Putamen (tissue), 1 donor: ENCODE measurements around the gene KCNN1.
"Not testable (repeated sequence)": the region's sequence is repeated elsewhere in the genome, so short reads cannot be mapped to it uniquely, and the experiment has no call there.

Source experiments
- DNase-seq: peaks from one replicate; pipeline ENCODE4 v3.0.0-alpha.2; 2016; ENCODE audit warnings: low spot score

The KCNN1 gene

GRCh38 chr19:17969096-17969792 lies 2.3 kb downstream of the KCNN1 start:
- no peak for DNase-seq

DNA sequence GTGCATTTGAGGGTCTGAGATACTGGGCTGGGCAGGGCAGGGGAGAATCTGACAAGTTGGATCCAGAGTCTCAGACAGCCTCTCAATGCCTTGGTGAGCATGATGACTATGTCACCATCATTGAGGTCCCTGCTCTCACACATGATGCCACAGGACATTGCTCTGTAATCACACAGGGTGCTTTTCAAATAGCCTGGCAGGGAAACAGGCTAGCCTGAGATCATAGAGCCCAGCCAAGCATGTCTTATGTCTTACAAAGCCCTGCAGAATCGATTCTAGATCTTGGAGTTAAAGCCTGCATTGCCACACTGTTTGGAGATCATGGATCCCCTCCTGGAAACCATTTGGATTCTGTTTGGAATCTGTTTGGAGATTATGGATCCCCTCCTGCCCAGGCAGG lies 5.3 kb downstream of the KCNN1 start:
- no peak for DNase-seq

- no peak for DNase-seq
These were observed 6.9 kb downstream of the KCNN1 start for GRCh38 chr19:17973759-17974158.

- no peak for DNase-seq
These were observed 7.6 kb downstream of the KCNN1 start for GRCh38 chr19:17974551-17974950.

GRCh38 chr19:17975032-17975431 lies 8.1 kb downstream of the KCNN1 start:
- DNase-seq: no peak

GRCh38 chr19:17977021-17977420 lies 10.1 kb downstream of the KCNN1 start:
- no peak for DNase-seq

- DNase-seq: no peak
These were observed 10.6 kb downstream of the KCNN1 start for GRCh38 chr19:17977488-17977887.

DNA sequence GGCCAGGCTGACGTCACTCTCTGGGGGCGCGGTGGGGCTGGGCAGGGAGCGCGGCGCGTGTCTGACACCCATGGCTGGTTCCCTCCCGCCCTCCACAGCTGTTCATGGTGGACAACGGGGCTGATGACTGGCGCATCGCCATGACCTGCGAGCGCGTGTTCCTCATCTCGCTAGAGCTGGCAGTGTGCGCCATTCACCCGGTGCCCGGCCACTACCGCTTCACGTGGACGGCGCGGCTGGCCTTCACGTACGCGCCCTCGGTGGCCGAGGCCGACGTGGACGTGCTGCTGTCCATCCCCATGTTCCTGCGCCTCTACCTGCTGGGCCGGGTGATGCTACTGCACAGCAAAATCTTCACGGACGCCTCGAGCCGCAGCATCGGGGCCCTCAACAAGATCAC lies 14.7 kb downstream of the KCNN1 start:
- no peak for DNase-seq

DNA sequence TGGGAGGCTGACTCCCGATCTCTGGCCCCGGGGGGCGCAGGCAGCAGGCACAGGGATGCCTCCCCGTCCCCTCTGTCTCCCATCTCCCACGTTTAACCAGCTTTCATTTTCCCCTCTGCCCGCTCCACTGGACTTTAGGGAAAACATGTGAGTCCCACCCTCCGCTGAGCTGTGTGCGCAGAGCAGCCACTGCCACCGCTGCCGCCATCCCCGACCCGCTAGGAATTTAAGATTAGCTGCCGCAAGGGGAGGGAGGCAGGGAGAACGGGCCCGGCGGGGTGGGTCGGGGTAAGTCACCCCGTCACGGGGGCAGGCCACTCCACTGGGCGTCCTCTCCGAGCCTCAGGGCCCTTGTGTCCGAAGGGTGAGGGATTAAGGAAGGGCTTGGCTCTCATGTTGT lies 15.5 kb downstream of the KCNN1 start:
- DNase-seq: no peak

DNA sequence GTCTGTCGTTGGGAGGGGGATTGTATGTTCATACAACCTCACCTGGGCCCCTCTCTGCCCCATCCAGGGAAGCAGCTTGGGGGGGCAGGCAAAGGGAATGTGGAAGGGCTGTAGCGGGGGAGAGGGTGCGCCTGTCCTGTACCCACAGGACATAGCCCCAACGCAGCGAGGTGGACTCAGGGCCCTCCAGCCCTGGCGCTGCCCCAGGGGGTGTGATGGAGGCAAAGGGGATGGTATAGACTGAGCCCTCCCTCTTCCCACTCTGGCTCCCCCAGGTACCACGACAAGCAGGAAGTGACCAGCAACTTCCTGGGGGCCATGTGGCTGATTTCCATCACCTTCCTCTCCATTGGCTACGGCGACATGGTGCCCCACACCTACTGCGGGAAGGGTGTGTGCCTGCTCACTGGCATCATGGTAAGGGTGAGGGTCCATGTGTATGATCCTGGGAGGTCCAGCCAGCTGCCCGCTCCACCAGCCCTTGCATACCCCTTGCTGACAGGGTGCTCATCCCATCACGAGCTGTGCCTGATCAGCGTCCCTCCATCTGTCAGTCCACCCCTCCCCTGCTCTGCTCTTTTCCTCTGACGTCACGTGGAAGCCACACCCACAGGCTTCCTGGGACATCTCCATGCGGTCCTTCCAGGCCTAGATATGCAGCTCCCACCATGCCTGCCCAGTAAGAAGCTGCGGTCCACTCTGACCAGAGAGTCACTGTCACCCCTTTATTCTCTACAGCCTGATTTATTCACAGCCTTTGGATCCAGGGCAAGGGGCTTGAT lies 18.3 kb downstream of the KCNN1 start:
- no peak for DNase-seq

GRCh38 chr19:17986569-17986968 lies 19.7 kb downstream of the KCNN1 start:
- DNase-seq: not testable (repeated sequence)

DNA sequence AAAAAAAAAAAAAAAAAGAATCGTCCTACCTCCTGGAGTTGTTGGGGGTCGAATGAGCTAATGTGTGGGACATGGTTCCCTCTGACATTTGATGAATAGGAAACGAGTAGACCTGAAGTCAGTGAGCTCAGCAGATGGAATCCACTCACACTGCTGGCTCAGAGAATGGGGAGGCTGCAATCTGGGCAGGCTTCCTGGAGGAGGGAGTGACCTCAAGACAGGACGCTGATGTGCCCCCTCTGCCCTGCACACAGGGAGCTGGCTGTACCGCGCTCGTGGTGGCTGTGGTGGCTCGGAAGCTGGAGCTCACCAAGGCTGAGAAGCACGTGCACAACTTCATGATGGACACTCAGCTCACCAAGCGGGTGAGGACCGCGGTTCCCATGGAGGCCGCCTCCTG lies 21.3 kb downstream of the KCNN1 start:
- DNase-seq: no peak

DNA sequence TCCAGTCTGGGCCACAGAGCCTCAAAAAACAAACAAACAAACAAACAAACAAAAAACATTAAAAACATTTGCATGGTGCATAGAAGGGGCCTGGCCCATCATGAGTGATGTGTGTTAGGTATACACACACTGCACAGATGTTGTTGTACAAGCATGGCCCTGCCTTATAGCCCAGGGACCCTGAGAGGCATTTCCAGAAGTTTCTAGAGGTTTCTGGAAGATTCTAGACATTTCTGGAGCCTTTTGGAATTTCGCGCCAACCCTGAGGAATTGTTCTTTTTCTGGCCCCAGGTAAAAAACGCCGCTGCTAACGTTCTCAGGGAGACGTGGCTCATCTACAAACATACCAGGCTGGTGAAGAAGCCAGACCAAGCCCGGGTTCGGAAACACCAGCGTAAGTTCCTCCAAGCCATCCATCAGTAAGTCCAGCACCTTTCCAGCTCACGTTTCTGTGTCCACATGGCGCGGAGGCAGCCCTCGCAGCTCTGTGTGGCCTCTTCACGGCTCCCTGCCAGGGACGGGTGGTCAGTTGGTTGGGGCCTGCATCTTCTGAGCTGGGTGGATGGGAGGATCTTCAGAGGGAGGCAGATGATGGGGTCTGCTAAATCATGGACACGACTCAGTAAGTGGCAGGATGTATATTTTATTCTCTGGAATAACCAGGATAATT lies 22.7 kb downstream of the KCNN1 start:
- DNase-seq: no peak

DNA sequence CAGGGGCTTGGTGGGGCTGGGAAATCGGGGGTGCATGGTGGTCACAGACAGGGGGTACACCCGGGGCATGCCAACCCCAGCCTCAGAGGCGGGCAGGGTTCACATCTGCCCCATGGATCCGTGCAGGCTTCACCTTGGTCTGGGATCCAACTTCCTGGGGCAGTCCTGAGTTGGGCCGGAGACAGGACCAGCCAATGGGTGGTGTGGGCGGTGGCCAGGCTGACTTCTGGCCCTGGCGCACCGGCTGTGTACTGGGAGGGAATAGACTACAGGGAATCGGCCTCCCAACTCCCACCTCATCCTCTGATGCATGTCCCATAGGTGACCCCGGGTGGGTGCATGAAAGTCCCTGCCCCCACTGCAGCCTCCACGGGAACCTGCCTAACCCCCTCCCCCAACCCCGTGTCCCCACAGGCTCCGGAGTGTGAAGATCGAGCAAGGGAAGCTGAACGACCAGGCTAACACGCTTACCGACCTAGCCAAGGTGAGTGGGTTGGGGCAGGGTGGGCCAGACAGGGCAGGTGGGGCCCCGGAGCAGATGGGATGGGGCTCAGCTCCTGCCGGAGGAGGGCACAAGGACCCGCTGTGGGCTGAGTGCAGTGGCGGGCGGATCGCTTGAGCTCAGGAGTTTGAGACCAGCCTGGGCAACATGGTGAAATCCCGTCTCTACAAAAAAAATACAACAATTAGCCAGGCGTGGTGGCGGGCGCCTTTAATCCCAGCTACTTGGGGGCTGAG lies 26.3 kb downstream of the KCNN1 start:
- no peak for DNase-seq

DNA sequence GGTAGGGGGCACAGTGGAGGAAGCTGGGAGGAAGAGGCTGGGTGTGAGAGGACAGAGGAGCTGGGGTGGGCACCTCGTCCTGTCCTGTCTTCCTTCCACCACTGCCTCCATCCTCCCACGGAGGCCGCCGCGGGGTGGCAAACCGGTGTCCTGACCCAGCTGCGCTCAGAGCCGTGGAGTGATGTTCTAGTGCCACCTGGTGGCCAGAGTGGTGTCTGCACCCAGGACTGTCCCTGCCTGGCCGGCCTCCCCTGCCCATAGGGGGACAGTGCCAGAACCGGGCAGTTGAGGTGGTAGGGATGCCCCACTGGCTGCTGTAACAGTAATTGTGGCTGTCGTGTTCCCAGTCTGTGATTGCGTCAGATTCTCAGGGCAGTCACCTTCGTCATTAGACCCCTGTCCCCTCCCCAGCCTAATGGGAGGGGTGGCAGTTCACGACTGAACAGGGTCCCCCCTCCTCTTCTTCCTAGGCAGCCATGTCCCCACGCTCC lies 30.0 kb downstream of the KCNN1 start:
- peak; percentile 78 for DNase-seq

GRCh38 chr19:17997969-17998826 lies 31.3 kb downstream of the KCNN1 start:
- no peak for DNase-seq

DNA sequence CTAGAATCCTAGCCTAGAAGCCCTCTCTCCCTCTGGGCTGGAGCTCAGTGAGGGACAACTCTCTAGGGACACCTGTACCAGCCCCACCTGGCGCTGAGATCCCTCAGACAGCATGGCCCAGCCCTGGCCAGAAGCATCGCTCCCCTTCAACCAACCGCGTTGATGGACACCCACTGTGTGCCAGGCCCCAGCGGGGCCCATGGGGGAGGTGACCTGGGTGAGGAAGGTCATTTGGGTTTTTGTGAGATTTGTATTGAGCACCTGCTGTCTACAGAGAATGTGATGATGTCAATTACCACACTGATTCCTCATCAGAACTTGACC lies 31.9 kb downstream of the KCNN1 start:
- DNase-seq: no peak

- no peak for DNase-seq
These were observed 33.0 kb downstream of the KCNN1 start for GRCh38 chr19:17999684-18000479.

- DNase-seq: no peak
These were observed 33.6 kb downstream of the KCNN1 start for GRCh38 chr19:18000480-18000914.
